GM19452 (cell line): Measurements from ENCODE around the gene UBAP1L.
"Not testable (repeated sequence)": the region's sequence is repeated elsewhere in the genome, so short reads cannot be mapped to it uniquely, and the experiment has no call there.

Source experiments
- ATAC-seq: cut with Tn5 transposase; IDR thresholded peaks from one replicate; pipeline ENCODE4 v1.9.1; 2021; ENCODE audit not compliant: unreplicated experiment

UBAP1L gene

DNA sequence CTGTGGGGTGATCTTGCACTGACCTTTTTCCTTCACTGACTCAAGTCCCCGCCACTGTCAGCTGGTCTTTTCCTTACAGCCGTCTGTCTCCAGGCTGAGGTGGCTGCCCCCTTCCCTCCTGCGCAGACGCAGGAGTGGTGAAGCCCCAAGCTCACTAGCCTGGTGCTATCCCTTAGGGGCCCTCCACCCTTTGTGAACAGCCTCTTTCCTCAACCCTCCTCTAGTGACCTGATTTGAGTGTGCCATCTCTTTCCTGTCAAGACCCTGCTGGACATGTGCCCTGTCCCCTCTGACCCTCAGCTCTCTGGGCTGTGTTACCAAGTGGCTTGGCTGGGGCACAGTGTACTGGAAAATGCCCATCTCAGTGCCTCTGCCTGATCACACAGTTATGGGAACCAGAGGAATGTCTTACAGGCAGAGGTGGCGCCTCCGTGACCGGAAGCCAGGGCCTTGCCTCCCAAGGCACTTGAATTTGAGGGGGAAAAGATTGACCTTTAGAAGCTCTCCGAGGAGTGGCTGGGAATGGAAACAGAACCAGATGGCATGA, 29.7 kb downstream of the UBAP1L start:
- no peak for ATAC-seq

DNA sequence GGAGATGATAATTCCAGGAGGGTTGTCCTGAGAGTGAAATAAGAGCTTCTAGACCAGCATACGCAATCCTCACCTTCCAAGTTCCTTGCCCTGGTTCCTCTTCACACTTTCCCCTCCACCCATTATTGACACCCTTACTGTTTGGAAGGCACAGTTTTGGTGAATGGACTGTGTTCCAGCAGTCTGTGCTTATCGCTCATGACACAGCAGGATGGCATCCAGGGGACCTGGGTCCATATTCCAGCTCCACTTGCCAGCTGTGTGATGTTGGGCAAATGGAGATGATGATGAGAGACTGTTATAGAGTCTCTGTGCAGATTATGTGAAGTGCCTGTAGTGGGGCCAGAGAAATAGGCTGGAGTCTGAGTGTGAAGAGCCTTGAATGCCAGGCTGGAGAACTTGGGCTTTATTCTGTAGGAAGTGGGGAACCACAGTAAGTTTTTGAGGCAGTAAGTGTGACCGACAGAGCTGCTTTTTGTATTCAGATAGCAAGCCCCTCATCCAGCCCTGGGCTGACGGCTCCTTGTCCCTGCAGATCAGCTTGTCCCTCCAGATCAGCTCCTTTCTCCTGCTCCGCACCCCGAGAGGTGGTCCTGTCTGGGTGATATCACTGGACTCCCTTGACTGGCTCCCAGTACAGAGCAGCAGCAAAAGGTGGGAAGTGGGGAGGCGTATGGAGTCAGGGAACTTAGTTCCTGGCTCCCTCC, 30.3 kb downstream of the UBAP1L start:
- no peak for ATAC-seq

DNA sequence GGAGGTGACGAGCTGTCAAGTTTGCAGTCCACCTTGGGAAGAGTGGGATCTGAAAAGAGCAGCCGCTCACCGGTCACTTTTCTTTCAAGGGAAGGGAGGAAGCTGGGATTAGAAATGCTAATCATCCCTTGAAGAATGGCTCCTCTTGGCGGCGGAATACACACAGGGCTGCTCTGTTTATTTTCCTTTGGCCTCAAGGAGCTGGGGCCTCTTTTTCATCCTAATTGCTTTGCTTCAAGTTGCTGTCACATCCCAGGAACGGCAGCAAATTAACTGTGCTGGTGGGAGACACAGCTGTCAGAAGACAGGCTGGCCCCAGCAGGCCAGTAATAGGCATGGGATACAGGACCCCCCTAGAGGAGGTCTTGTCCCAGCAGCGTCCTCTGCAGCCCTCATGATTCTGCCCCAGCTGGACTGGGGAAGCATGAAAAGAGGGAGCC, 31.7 kb downstream of the UBAP1L start:
- ATAC-seq: no peak

DNA sequence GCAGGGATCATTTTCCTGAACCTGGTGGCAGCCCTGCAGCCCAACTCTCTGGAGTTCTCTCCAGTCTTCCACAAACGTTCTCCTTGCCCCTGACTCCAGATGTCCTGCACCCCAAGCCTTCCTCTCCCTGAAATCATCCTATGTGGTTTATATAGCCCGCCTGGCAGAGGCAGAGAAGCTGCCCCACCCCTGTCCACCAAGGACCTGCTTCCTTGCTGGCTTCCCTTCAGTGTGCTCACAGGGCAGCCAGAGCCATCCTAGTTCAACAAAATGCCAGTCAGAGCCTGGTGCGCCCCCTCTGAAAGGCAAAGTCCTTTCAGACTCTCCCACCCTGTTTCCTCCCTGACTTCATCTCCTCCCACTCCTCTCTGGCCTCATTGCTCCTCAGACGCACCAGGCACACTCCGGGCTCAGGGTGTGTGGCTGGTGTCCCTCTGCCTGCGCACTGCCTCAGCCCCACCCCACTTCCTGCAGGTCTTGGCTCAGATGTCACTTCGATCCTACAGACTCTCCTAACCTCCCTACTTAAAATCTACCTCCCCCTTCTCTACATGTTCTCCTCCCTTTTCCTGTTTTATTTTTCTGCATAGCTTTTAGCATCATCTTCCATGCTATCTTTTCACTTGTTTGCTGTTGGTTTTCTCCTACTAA, 32.6 kb downstream of the UBAP1L start:
- no peak for ATAC-seq

DNA sequence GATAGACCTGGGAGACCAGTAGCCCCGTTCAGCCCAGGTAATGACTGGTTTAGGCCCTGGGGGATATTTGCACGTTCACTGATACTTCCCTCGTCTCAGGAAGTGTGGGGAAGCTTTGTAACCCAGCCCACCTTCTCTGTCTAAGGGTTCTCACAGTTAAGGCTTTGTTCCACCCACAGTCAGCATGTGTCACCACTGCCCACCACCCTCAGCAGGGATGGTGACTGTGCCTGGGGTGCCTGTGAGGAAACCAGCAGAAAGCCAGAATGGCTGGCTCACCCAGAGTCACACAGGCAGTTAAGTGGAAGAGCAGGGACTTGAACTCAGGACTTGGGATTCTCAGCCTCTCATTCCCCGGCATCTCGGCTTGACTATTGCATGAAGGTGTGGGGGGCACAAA, 33.2 kb downstream of the UBAP1L start:
- ATAC-seq: no peak

DNA sequence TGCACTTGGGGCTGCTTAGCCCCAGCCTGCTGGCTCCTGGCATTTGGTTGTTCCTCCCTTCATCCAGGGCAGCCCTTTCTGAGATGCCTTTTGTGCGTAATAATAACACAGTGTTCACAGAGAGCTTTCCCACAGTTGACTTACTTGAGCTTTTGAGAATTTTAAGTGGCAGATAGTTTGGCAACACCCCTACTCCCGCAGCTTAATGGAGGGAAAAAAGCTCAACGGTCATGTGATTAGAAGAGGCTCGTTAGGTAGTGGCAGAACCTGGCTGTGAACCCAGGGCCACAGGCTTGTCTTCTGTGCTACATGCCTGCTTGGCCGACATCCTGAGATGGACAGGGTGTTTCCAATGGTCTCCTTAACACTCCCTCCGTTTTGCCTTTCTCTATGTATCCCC, 33.7 kb downstream of the UBAP1L start:
- ATAC-seq: no peak

DNA sequence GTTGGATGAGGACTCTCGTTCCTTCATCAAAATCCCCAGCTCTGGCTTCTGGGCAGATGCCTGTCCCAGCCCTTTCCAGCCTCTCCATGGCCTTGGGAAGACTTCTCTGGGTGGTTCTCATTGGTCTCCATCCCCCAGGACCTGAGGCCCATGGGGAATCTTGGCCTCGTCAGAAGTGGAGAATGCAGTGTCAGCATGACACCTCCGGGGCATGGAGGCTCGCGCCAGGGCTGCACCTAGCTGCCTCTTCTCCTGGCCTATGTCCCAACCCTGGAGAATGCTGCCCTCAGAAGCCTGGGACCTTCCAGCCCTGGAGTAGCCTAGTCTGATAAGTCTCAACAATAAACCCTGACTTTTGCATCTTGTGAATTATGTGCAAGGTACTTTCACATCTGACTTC, 35.4 kb downstream of the UBAP1L start:
- no peak for ATAC-seq

DNA sequence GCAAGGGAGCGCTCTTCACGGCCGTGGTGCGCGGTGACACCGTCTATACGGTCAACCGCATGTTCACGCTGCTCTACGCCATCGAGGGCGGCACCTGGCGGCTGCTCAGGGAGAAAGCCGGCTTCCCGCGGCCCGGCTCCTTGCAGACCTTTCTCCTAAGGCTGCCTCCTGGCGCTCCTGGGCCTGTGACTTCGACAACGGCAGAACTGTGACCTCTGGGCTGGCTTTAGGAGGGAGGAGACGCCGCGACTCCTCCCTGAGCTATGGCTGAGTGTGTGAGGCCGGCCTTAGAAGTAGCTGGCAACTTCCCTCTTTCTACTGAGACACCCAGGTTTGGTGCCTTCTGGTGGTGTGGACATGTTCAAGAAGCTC, 37.0 kb downstream of the UBAP1L start:
- no peak for ATAC-seq

DNA sequence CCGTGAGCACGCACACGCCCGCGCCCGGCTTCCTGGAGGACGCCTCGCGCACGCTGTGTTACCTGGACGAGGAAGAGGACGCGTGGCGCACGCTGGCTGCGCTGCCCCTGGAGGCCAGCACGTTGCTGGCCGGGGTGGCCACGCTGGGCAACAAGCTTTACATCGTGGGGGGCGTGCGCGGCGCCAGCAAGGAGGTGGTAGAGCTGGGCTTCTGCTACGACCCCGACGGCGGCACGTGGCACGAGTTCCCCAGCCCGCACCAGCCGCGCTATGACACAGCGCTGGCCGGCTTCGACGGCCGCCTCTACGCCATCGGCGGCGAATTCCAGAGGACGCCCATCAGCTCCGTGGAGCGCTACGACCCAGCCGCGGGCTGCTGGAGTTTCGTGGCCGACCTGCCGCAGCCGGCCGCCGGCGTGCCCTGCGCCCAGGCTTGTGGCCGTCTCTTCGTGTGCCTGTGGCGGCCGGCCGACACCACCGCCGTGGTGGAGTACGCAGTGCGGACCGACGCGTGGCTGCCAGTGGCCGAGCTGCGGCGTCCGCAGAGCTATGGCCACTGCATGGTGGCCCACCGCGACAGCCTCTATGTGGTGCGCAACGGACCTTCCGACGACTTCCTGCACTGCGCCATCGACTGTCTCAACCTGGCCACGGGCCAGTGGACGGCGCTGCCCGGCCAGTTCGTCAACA, 37.6 kb downstream of the UBAP1L start:
- no peak for ATAC-seq

DNA sequence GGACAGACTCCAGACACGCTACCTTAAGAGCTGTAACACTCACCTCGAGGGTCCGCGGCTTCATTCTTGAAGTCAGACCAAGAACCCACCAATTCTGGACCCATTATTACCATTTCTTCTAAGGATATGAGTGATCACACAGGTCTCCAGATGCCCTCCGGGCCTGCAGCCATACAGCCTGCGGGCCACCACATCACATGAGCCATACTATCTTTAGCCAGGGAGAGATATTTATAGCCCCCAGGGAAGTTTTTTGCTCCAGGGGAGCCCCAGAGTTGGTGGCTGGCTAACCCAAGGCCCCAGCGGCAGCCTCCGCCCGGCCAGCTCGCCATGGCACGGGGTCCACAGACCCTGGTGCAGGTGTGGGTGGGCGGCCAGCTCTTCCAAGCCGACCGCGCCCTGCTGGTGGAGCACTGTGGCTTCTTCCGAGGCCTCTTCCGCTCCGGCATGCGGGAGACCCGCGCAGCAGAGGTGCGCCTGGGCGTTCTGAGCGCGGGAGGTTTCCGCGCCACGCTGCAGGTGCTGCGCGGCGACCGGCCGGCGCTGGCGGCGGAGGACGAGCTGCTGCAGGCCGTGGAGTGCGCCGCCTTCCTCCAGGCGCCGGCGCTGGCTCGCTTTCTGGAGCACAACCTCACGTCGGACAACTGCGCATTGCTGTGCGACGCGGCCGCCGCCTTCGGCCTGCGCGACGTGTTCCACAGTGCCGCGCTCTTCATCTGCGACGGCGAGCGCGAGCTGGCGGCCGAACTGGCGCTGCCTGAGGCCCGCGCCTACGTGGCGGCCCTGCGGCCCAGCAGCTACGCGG, 38.3 kb downstream of the UBAP1L start, which contains the start of gene KBTBD13:
Gene KBTBD13, plus strand, starts transcription at position 261 of the 805 bp plus-strand sequence. Its CDS starts 70 bp downstream, at position 331.
- ATAC-seq: no peak

DNA sequence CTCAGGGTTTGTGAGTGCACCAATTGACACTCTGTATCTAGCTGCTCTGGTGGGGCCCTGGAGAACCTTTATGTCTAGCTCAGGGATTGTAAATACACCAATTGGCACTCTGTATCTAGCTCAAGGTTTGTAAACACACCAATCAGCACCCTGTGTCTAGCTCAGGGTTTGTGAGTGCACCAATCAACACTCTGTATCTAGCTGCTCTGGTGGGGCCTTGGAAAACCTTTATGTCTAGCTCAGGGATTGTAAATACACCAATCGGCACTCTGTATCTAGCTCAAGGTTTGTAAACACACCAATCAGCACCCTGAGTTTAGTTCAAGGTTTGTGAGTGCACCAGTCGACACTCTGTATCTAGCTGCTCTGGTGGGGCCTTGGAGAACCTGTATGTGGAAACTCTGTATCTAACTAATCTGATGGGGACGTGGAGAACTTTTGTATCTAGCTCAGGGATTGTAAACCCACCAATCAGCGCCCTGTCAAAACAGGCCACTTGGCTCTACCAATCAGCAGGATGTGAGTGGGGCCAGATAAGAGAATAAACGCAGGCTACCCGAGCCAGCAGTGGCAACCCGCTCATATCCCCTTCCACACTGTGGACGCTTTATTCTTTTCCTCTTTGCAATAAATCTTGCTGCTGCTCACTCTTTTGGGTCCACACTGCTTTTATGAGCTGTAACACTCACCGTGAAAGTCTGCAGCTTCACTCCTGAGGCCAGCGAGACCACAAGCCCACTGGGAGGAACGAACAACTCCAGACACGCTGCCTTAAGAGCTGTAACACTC, 39.2 kb downstream of the UBAP1L start:
- ATAC-seq: not testable (repeated sequence)

DNA sequence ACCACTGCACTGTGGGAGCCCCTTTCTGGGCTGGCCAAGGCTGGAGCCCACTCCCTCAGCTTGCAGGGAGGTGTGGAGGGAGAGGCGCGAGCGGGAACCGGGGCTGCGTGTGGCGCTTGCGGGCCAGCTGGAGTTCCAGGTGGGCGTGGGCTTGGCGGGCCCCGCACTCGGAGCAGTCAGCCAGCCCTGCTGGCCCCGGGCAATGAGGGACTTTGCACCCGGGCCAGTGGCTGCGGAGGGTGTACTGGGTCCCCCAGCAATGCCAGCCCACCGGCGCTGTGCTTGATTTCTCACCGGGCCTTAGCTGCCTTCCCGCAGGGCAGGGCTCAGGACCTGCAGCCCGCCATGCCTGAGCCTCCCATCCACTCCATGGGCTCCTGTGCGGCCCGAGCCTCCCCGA, 40.1 kb downstream of the UBAP1L start:
- not testable (repeated sequence) for ATAC-seq

DNA sequence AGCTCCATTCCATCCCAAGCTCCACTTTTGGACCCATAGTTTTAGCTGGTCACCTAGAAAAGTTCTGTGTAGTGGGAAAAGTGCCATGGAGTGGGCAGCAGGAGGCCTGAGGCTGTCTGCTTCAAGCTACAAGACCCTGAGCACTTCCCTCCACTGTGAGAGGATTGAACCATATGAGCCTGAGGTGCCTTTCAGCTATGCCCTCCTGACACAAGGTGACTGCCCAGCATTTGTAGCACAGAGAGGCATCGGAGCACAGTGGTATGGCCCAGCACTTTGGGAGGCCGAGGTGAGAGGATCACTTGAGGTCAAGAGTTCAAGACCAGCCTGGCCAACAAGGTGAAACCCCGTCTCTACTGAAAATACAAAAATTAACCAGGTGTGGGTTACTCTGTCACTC, 42.4 kb downstream of the UBAP1L start:
- ATAC-seq: no peak

DNA sequence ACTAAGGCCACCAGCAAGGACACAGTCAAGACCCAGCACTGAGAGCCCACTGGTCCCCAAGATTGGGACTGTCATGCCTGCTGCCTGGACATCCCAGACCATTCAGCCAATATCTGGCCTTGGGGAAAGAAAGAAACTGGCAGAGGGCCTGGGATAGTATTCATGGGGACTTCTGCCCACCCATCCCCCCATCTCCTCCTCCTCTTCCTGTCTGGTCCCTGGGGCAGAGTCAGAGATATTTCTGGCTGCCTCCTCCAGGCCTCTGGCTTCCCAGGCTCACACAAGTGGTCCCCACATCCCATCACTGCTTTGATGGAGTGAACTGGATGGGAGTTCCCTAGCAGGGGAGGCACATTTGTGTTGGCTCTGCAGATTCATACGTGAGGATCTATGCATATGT, 43.0 kb downstream of the UBAP1L start:
- no peak for ATAC-seq

DNA sequence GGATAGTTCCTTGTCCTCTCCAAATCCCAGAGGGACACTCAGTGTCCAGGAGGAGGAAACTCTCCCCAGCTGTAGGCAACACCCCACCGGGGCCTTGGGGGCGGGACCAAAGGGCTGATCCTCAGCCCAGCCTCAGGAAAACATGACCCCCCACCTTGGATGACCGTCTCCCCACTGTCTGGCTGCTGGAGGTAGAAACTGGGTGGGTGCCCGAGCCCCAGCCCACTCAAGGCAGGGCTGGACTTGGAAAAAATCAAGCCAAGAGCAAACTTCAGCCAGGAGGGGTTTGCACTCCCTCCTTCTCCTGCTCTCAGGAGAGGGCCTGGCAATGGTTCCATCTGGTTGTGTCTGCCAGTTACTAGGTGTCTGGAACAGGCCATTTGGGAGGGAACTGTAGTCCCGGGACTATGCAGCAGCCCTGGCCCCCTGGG, 43.6 kb downstream of the UBAP1L start:
- ATAC-seq: no peak

DNA sequence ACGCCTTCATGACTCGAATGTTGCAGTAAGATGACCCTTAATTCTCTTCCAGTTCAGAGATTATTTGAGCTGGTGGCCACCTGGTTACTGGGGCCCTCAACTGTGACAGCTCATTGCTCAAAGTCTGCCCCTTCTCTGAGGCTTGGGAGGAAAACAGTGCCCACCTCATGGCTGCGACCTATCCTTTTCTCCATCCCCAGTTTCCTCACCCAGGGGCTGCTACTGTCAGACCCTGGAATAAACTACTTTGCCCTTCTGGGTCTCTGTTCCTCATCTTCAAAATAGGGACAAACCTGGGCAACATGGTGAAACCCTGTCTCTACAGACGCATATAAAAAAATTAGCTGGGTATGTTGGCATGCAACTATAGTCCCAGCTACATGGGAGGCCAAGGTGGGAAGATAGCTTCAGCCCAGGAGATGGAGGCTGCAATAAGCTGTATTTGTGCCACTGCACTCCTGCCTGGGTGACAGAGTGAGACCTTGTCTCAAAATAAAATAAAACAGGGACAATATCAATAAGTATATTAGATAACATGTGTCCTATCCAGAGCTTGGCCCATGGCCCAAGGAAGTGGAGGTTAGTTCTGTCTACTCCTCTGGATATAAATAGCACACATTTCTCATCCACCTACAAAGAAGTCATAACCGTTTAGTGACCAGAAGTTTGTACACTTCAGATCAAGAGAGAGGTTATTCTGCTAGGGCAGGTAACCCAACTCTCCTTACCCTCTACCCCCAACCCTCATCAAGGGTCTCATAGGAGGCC, 45.0 kb downstream of the UBAP1L start:
- no peak for ATAC-seq

DNA sequence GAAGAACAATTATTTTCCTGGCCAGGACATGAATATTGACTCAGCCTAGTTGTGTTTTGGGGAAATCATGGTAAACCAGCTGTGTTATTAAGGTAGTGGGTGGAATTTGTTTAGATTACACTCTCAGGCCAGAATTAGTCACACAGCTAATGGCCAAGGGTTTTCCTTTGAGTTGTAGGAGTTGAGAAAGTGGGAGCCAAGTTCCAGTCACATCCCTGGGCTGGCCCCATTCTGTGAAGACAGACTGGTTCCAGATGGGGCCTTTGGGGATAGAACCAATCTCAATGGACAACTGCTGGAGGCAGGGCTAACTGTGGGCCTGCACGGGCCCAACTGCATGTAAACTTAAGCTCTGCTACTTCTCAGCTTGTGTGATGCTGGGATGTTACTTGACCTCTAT, 45.8 kb downstream of the UBAP1L start:
- ATAC-seq: no peak

DNA sequence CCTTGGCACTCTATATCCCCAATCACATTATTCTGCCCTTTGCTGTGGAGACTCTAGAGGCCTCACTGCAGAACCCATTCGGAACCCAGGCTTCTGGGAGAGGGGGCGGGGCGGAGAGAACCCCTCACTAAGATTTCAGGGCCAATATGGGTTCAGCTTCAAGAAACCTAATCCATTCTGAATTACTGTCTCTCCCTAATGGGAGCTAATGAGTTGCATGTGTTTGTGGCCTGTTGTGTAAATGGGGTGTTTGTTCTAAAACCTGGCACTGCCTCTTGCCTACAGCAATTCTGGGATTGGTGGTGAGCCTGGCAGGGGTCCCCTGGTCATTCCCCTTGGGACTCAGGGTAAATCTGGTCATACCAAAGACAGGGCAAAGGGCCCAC, 46.6 kb downstream of the UBAP1L start:
- no peak for ATAC-seq

DNA sequence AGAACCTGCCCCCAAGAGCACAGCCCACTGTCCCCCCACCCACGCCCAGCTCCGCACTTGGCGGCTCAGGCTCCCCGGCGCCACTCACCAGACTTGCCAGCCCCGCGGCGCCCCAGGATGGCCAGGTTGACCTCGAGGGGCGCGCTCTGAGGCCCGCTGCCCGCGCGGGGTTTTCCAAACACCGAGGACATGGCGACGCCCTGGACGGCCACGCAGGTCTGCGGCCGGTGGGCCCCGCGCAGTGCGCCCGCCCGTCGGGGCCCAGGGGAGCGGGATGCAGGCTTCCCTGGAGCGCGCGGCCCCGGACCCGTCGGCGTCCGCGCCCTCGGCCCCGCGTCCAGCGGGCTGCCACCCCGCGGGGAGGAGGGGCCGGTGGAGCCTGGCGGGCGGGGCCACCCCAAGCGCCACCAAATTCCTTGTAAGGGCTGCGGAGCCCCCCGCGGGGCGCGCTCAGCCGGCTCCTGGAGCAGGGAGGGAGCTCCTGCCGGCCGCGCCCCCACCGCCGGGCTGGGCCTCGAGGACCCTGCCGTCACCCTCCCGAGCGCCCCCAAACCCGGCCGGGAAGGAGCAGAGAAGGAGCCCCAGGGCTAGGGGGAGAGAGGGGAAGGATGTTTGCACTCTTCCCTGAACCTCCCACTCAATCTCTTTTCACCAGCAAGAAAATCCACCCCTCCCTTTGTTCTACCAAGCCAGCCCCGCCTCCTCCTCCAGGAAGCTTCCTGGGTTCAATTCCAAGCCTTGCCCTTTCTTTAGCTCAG, 47.2 kb downstream of the UBAP1L start, which contains the start of gene RASL12:
Gene RASL12, minus strand, starts transcription at position 347 of the 758 bp plus-strand sequence. Its CDS starts 156 bp downstream, at position 191.
- no peak for ATAC-seq
